Neural cell (in vitro differentiated cells): ENCODE results near the gene PRKAG2.

Experiments
- EP300 ChIP-seq: fragments of 450-650 bp; conservative IDR thresholded peaks from 2 replicates; pipeline ENCODE4 v1.6.1; 2014; ENCODE audit warnings: antibody characterized with exemption, mild to moderate bottlenecking, moderate library complexity; ENCODE audit not compliant: poor library complexity, severe bottlenecking
- POLR2AphosphoS5 ChIP-seq: IDR thresholded peaks from 2 replicates; pipeline ENCODE4 v1.6.1; 2012
- REST ChIP-seq: IDR thresholded peaks from 2 replicates; pipeline ENCODE4 v1.6.1; 2012; ENCODE audit warnings: borderline replicate concordance
- SMC3 ChIP-seq: fragments of 450-650 bp; conservative IDR thresholded peaks from 2 replicates; pipeline ENCODE4 v1.6.1; 2014; ENCODE audit warnings: antibody characterized with exemption, mild to moderate bottlenecking, moderate library complexity; ENCODE audit not compliant: poor library complexity
- TAF1 ChIP-seq: IDR thresholded peaks from 2 replicates; pipeline ENCODE4 v1.6.1; 2012; ENCODE audit warnings: low read depth
- TF ChIP-seq, protein P1 (sequence below): fragments of 450-650 bp; IDR thresholded peaks from 2 replicates; pipeline ENCODE4 v1.5.1; 2014; ENCODE audit warnings: antibody characterized with exemption, mild to moderate bottlenecking, moderate library complexity; ENCODE audit not compliant: poor library complexity, severe bottlenecking

DNA sequence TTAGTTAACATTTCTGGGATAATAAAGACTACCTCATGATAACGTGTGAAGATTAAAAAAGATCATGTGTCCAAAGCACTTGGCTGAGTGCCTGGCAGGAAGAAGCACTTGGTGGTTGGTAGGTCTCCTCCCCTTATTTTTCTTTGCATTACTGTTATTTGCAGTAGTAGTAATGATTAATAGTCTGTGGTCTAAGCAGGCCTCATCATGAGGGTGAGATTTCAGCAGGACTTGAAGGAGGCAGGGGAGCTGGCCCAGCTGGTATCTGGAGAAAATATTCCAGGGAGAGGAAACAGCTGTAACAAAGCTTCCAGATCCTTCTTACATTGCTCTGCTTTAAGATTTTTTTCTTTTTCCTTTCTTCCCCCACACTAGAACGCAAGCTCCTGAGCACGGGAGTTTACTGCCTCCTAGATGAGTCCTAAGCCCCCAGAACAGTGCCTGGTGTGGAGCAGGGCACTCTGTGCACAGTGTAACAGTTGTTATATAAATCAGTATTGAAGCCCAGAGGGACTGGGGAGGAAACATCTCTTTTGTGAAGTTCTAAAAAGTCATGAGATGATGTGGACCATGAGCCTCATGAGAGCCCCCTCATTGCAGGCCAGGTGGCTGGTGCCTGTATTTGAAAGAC is 326.1 kb downstream of the PRKAG2 start:
- TF ChIP-seq, protein P1, sequence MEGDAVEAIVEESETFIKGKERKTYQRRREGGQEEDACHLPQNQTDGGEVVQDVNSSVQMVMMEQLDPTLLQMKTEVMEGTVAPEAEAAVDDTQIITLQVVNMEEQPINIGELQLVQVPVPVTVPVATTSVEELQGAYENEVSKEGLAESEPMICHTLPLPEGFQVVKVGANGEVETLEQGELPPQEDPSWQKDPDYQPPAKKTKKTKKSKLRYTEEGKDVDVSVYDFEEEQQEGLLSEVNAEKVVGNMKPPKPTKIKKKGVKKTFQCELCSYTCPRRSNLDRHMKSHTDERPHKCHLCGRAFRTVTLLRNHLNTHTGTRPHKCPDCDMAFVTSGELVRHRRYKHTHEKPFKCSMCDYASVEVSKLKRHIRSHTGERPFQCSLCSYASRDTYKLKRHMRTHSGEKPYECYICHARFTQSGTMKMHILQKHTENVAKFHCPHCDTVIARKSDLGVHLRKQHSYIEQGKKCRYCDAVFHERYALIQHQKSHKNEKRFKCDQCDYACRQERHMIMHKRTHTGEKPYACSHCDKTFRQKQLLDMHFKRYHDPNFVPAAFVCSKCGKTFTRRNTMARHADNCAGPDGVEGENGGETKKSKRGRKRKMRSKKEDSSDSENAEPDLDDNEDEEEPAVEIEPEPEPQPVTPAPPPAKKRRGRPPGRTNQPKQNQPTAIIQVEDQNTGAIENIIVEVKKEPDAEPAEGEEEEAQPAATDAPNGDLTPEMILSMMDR: no peak
- no peak for TF ChIP-seq EP300
- TF ChIP-seq REST: no peak
- TF ChIP-seq TAF1: no peak
- no peak for TF ChIP-seq POLR2AphosphoS5
- no peak for TF ChIP-seq SMC3
